ELF-1 (cell line): Measurements from ENCODE around the gene TEAD3.

Source experiments
- DNase-seq: peaks from one replicate; pipeline ENCODE4 v3.0.0-alpha.2; 2016; ENCODE audit warnings: low read depth, low spot score

The TEAD3 gene

DNA sequence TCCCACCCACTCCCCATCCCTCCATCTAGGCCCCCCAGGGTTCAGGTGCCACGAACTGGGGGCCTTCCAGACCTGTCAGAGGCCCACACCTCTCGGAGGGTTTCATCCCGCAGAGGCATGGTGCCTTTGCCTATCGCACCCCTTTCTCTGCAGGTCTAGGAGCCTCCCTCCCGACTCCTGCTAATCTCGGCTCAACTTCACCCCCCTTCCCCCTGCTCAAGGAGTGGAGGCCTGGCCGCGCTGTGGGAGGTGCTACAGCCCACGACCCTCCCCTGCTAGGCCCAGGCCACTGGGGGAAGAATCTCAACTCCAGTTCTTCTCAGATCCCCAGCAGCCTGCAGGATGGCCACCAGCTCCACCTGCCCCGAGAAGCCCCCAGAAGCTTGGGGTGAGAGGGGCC is 15.9 kb upstream of the TEAD3 start, which contains the start of gene TULP1:
TSS of gene TULP1 (minus strand) at position 157 of the 400 bp plus-strand sequence. CDS start at position 119, 38 bp downstream.
- no peak for DNase-seq

DNA sequence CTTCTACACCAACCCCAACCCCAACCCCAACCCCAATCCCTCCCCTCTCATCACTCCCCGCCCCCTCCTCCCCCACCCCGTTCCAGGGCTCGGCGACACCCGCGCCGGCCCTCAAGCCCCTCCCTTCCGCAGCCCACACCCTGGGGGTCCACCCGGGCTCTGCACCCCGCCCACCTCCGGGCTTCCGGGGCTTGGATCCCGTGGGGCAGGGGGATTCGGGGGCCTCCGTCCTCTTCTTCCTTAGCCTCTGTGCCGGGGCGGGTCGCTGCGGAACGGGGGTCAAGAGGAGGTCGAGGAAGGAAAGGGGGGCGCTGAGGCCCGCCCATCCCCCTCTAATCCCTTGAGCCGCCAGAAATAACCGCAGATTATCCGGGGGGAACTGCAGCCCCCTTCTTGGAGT is 15.1 kb upstream of the TEAD3 start:
- DNase-seq, result no peak

DNA sequence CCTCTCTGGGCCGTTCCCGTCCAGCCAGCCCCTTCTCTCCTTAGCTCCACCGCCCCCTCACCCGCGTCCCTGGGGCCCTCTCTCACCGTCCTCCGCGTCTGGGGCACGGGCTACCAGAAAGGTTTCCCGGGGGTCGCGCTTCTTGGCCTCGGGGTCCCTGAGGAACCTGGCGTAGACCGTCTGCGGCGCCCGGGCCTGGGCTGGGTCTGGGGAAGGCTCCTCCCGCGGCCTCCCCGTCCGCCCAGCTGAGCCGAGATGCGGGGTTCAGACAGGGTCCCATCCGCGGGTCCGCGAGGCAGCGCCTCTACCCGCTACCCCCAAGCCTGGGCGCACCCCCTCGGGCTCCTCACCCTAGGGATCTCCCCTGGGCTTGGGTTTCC is 14.7 kb upstream of the TEAD3 start:
- DNase-seq, result no peak

DNA sequence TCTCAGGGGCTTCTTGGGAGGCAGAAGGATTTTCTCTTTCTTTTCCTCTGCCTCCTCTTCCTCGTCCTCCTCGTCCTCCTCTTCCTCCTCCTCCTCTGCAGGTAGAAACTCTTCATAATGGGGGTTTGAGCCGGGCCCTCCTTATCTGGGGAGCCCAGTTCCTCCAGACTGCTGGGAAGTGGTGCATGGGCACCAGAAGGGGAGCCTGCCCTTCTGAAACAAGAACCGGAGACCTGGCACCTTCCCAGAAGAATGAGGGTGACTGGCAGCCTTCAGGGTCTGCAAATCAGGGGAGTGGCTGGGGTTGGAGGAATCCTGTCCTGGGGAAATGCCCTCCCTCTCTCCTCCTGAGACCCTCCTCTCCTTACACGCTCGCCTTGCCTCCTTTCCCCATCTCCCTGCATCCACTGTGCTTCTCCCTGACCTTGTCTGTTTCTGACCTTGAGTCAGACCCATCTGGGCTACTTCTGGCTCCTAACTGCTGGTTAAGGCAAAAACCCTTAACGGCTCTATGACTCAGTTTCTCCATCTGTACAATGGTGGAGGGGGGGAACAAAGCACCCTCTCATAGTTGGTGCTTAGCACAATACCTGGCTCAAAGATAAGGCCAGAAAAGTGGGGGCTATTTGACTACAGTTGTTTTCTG is 14.2 kb upstream of the TEAD3 start:
- DNase-seq, result no peak

DNA sequence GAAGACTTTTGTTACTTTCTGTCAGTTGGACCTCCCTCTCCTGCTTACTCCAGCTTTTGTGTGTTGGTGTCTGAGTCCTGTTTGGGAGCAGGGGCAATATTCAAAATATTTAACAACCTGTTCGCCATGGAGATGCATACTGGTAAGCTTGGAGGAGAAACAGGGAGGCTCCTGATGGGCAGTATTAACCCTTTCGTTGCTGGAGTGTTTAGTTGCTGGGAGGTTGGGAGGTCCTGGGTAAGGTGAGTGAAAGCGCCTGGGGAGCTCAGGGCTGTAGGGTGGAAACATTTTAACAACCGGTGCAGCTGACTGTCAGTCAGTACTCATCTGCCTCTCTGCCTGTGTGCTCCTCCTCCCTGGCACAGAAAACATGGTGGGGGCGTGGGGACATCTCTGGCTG is 11.7 kb upstream of the TEAD3 start:
- no peak for DNase-seq

DNA sequence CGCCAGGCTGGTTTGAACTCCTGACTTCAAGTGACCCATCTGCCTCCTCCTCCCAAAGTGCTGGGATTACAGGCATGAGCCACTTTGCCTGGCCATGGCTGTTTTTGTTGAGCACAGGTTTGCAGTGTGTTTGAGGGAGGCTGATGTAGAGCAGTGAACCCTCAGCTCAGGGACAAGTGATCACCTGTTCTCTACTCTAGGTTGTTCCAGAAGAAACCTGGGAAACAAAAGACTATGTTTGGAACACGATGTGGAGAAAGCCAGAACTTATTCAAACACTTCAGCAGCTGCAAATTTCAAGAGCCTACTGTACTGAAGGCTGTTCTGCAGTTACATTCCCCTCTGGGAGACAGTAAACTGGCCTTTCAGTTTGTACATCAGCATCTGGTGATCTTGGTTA is 11.1 kb upstream of the TEAD3 start:
- no peak for DNase-seq

DNA sequence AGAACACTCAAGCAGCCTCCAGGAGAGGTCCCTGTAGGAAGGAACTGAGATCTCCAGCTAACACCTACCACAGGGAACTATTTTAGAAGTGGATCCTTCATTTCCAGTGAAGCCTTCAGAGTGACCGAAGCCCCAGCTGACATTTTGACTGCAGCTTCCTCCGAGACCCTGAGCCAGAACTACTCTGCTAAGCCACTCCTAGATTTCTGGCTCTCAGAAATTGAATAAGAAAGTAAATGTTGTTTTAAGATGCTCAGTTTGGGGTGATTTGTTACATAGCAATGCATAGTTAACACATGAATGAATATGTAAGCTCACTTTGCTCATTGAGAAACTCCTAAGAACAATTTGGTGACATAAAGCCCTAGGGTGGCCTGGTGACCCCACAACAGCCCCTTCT is 10.3 kb upstream of the TEAD3 start:
- DNase-seq, result no peak

DNA sequence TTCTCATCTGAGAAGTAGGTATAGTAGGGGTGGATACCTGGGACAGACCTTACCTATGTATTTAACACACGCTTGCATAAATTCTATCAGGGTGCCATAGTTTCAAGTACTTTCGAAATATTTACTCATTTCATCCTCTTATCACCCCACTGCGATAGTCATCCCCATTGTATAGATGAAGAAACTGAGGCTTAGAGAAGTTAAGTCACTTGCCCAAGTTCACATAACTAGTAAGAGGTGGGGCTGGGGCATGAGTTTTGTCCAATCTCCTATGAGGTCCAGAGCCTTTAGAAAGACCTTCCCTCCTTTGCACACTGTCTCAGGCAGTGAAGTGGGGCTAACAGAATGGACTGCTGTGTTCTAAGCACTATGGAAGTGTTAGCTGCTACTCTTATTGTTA is 9.7 kb upstream of the TEAD3 start:
- DNase-seq, result no peak

DNA sequence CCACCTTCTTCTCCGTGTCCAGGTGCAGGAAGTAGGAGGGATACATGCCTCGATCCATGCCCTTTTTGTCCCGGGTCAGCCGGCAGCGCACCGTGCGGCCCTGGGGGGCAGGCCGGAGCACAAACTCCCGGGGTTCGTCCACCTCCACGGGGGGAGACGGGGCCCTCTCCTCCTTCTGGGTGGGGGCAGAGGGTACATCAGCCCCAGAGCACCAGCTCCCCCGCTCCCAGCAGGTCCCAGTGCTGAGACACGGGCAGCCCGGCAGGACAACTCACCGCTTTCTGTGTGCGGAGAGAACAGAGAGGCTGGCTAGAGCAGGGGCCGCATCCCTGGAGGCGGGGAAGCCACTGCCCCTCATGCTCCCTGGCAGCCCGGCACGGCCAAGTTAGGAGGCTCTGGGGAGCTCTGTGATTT is 9.1 kb upstream of the TEAD3 start:
- DNase-seq, result no peak

DNA sequence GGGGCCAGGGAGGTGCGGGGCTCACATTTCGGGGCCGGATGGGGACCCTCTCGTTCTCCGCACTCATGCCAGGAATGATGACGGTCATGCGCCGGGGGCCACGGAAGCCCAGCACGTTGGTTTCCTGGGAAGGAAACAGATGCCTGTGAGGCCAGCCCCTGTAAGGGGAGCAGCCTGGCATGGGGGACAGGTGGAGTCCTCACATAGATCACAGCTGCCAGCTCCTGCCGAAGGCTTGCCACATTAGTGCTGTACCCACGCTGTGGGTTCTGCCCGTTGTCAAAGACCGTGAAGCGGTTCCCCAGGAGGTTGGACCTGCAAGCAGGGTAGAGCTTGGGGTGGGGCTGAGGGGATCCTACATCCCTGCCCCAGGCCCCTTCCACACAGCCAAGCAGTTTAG is 6.7 kb upstream of the TEAD3 start:
- no peak for DNase-seq

DNA sequence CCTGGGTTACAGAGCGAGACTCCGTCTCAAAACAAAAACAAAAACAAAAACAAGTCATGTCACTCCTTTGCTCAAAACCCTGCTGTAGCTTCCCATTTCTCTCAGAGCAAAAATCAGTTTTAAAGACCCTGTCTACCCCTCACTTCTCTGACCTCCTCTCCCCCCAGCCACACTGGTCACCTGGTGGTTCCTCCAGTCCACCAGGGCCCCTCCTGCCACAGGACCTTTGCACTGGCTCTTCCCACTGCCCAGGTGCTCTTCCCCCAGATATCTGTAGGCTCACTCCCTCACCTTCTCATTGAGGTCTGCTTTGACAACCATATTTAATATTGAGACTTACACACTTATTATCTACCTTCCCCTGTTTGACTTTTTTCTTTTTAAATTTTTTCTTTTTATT is 4.9 kb upstream of the TEAD3 start:
- DNase-seq, result no peak

DNA sequence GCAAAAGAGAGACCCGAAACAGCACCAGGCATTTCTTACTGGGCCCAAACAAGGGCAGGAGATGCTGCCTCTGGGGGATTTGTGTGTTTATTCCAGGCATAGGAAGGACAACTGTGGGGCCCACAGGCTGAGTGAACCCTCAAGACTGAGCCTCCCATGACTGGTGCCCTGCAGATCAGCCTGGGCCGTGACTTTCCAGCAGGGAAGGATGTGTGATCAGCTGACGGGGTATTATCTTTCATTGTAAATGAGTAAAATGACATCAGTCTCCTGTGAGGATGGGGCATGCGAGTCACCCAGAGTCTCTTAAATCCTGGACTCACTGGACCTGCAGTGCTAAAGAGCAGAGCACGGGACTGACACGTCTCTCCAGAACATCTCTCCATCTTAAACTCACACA is 3.9 kb upstream of the TEAD3 start:
- DNase-seq, result no peak

DNA sequence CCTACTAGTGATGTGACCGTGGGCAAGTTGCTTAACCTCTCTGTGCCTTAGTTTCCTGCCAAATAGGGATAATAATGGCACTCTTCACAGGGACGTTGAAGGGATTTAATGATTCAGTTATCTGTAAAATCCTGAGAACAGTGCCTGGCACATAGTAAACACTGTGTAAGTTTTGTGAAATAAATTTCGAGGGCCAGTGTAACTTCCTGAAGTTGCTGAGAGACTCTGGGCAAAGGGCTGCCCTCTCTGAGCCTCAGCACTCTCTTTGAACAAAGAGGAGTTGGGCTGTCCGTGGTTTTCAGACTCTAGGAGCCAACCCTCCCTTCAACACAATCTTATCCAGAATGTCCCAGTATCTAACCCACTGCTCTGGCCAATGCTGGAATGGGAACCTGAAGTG is 2.5 kb upstream of the TEAD3 start:
- DNase-seq, result no peak

DNA sequence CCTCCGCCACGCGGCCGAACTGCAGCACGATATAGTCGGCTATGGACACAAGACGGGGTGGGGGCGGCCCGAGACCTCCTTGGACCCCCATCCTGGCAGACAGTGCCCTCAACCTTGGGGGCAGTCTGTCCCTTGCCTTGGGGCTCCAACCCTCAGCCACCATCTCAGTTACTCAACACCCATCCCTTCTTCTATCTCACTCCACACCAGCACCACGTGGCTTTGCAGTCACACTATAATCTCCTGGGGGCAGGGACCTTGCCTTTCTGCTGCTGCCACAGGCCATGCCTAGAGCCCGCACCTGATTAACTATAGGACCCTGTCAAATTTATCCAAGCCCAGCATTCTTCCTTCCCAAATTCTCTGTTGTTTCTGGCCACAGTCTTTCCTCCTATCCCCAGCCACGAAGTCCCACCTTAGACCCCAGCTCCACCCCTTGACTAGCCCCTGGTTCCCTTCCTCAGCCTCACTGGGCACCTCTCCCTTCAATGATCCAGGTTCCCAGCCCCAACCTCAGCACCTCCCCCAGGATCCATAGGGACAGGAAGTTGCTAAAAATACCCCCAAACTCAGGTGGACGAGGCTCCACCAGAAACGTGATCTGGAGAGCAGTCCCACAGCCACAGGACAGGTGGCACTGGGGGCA is 1.7 kb upstream of the TEAD3 start:
- peak; percentile 43 for DNase-seq

DNA sequence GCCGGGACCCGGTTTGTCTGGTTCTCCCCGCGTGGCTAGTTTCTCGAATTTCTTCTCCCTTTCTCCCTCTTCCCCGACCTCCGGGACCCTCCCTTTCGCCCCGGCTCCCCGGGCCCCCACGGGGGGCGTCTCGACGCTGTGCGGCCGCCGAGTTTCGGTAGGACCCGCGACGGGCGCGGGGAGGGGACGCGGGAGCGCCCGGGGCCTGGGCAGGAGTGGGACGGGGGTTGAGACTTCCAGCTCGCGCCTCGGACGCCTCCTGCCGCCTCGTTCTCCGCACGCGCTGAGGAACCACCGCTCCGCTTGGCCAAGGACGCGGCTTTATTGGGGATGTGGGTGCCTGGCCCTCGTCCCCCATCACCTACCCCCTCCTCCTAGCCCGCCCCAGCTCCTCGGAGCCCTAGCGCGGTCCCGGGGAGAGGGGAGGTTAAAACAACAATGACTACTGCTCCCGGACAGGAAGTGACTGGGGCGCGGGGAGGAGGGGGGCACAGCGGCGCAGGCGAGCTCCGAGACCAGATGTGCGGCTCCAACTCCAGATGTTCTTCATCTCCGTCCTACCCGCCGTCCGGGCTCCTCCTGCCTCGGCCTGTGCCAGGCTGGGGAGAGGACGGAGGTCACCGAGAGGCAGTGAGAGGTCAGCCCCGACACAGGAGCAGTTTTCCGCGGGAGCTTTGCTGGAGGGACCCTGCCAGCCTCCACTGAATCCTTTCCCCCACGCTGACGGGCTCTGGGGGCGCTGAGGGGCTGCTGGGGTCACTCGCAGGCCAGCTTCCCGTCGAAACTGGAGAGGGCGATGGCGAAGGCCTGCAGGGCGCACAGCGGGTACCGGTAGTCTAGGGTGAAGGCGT is 917 bp upstream of the TEAD3 start:
- DNase-seq, result peak; percentile 54

DNA sequence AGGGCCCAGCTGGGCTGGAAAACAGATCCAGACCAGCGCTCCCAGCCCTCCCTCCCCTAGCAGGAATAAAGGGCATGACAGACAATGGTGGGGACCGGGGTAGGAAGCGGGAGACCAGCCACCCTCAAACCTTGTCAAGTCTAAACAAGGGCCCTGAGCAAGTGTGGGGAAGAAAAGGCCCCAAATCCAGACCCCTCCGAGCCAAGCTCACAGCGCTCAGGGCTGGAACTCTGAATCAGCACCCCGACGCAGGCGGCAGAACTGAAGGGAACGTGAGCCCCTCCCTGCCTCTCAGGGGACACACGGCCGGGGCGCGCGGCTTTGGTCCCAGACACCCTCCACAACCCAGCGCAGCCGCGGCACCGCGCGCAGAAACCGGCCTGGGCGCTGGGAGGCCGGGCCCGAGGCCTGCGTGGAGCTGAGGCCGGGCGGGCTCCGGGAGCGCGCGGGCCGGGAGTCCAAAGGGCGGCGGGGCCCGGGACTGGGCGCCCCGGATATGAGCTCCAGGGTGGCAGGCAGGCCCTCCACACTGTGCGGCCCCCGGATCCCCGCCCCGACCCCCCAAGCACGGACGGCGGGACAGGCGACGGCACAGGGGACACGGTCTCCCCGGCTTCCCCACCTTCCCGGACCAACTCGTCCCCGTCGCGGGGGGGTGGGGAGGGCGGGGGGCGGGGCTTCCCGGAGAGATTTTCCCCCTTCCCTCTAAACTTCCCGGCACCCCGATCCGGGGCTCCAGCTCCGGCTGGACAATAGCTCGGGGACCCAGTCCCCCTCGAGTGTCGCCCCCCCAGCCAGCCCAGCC is 641 bp downstream of the TEAD3 start:
- DNase-seq, result no peak

DNA sequence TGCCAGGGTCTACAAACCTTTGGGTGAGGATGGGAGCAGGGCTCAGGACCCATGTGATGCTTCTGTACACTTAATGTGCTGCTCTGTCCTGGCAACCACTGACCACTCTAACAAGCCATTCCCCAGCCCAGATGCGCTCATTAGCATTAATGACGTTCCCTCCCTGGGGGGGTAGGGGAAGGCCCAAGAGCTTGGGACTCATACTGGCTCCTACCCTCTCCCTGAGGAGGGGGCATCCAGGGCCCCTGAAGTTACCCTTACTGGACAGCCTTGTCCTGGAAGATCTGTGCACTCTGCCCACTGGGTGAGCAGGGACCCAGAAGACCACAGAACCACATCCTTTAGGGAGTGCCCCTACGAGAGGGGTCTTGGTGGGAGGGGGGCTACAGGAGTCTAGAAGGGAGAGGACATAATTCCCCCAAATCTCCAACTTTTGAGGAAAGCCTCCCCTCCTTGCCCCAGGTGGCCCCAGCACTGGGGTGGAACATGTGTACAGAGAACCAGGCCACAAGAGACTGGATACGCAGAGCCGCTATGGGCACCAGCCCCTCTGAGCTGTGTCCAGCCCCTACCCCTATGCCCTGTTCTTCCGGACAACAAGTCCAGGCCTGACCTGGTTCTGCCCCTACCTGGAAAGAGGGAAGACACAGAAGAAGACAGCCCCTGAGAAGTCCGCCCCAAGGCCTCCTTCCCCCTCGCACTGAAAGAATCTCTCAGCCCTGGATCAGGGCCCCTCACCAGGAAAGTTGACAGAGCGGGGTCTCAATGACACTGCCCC is 1.4 kb downstream of the TEAD3 start:
- peak; percentile 78 for DNase-seq

DNA sequence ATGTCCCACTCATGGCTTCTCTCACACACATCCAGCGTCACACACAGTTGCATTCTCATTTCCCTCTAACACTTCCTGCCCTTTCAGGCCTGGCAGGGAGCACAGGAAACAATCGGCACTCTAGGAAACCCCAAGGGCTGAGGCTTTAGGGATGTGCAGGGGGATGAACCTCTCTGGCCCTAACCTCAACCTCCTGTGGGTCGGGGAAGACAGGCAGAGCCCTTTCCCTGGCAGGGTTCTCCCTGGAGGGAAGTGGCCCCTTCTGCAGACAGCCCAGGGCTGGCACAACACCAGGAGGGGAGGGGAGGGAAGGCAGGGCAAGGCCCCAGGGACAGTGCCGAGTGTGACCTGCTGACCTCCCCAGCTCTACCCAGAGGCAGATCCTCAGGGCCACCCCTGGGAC is 2.7 kb downstream of the TEAD3 start:
- DNase-seq, result no peak

DNA sequence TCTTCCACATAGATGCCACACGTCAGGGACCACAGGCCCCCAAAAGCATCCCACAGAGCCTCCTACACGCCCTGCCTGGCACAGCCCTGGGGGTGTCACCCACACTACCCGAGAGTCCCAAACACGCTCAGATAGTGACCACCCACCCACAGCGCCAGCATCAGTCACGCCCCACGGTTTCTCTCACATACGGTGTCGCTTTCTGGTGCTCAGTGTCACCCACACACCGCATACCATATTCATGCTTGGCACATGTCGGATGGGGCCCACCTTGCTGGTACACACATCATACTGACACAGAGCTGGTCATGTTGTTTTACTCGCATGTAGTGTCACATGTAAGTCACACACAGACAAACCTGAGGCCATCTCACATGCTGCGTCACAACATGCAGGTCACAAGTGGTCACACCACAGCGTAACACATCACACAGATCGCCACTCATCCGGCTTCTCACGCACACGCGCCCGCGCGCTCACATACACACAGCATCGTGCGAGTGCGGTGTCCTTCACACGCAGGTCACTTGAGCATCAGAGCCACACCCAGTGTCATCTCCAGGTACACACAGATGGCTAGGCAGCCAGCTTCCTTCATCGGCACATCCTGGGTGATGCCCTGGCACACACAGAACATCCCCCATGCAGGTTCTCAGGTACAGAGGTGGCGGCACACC is 3.4 kb downstream of the TEAD3 start:
- no peak for DNase-seq

DNA sequence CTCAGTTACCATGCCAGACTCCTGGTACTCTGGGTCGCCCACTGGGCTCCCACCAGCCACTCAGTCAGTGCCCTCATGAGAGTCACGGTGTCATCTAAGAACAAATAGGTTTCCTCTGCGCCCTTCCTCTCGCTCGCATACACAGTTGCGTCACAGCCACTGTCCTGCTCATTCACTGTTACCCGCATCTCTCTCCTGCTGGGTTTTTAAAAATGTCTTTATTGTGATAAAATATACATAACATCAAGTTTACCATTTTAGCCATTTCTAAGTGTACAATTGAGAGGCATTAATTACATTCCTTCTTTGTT is 4.0 kb downstream of the TEAD3 start:
- DNase-seq, result no peak
